ENCODE measurements around the gene SEMA3B.
"Not testable (repeated sequence)": the region's sequence is repeated elsewhere in the genome, so short reads cannot be mapped to it uniquely, and the experiment has no call there.

Gene SEMA3B

DNA sequence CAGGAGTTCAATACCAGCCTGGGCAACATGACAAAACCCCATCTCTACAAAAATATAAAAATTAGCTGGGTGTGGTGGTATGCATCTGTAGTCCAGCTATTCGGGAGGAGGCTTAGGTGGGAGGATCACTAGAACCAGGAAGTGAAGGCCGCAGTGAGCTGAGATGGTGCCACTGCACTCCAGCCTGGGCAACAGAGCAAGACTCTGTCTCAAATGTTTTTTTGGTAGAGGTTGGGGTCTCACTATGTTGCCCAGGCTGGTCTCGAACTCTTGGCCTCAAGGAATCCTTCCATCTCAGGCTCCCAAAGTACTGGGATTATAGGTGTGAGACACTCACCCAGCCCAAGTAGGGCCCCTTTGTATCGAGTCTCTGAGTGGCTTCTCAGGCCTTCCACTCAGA lies 25.1 kb downstream of the SEMA3B start:
- DNase-seq (ENCODE audit: low read depth): no peak

DNA sequence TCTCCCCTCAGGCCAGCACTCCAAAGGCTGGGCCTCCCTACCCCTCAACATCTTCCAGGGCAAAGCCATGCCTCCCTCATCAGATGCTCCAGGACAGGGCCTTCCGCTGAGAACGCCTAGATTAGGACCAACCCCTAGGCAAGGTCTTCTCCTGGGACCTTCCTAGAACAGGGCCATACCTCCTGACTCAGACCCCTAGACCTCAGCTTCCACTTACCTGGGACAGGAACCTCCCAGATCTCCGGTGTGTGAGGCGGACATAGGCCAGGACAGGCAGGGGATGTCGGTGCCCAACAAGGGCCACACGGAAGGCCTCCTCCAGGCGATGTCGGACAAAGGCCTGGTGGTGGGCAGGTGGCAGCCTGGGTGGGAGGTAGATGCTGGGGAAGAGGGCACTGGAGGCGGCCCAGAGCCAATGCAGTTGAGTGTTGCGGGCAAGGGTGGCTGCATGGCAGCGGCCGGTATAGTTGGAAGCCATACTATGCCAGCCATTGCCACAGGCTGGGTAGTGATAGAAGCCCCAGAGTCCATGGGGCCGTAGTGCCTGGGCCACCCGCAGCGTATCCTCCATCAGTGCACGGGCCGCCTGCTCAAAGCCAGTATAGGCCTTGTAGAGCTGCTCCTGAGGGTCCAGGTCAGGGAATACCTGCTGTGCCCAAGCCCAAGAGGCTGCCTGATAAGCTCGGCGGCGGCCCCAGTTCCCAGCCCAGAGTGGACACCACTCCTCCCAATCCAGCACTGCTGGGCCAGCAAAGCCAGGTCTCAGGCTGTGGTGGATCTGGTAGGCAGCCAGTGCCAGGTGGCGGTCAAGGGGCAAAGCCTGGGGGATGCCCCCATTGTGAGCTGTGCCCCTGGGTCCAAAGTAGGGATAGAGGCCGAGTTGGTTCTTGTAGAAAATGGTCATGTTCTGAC lies 25.8 kb downstream of the SEMA3B start:
- DNase-seq (ENCODE audit: low read depth): no peak

DNA sequence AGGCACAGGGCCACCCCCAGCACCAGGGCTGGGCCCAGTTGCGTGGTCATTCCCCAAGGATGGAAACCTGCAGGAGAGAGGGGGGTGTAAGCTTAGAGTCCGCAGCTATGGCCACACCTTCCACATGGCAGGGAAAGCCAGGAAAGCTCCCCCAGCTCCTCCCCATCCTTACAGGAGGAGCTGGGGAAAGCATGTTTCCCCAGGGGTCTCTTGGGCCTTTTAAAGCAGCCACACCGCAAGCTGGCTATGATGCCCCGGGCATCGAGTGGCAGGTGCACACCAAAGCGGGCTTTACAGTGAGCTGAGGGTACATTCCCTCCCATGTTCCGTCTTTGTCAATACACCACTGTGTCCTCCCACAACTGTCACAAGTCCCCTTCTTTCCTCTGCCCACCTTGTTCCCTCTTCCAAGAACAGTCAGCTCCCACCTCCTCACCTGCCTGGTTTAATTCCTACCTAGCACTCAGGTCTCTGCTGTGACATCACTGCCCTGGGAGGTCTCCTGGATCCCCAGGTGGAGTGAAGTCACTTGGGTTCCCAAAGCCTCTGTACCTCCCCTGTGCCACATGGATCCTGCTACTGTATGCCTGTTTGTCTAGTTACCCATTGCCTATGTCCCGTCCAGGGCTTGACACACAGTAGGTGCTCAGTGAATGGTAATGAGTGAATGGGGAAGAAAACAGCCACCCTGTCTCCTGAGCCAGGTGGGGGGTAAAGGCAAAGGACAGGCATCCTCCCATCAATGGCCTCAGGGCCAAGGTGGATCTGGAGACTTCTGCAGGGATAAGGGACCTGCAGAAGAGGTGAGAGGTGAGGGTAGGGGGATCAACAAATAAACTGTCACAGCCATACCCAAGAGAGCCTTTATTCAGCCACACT lies 26.8 kb downstream of the SEMA3B start:
- no peak for DNase-seq (ENCODE audit: low read depth)

DNA sequence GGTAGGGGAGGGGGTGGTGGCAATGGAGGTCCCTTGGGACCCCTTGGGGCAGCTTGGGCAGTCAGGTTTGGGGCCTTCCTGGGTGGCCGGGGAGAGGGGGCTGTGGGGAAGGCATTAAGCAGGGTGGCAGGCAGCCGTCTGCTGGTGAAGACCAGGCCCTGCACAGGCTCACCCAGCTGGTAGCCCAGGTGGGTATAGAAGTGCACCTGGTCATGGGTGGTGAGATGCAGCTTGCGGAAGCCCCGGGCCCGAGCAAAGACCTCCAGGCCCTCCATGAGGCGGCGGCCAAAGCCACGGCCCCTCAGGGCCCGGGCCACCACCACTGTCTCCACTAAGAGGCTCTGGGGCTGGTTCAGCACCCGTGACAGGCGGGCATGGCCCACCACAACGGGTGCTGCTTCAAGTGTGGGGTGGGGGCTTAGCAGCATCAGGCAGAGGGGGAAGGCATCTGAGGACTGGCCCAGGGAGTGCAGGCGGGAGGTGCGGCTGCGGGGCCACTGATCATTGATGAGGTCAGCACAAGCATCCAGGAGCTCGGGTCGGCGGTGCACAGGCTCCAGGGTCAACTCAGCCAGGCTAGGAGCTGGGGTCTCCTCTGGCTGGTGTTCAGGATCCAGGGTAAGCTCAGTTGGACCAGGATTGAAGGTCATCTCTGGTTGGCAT lies 27.9 kb downstream of the SEMA3B start:
- no peak for DNase-seq (ENCODE audit: low read depth)

DNA sequence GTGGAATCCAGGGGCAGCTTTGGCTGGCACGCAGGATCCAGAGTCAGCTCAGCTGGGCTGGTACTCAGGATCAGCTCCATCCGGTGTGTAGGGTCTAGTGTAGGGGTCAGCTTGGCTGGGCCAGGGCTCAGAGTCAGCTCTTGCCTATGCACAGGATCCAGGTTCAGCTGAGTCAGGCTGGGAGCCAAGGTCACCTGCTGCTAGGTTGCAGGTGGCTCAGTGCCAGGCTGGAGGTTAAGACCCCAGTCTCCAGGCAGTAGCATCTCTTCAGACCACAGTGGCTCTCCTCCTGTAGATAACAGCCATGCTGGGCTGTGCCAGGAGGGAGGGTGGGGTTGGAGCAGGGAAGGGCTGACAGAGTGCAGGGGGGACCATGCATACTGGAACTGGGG lies 28.4 kb downstream of the SEMA3B start:
- DNase-seq (ENCODE audit: low read depth): no peak

DNA sequence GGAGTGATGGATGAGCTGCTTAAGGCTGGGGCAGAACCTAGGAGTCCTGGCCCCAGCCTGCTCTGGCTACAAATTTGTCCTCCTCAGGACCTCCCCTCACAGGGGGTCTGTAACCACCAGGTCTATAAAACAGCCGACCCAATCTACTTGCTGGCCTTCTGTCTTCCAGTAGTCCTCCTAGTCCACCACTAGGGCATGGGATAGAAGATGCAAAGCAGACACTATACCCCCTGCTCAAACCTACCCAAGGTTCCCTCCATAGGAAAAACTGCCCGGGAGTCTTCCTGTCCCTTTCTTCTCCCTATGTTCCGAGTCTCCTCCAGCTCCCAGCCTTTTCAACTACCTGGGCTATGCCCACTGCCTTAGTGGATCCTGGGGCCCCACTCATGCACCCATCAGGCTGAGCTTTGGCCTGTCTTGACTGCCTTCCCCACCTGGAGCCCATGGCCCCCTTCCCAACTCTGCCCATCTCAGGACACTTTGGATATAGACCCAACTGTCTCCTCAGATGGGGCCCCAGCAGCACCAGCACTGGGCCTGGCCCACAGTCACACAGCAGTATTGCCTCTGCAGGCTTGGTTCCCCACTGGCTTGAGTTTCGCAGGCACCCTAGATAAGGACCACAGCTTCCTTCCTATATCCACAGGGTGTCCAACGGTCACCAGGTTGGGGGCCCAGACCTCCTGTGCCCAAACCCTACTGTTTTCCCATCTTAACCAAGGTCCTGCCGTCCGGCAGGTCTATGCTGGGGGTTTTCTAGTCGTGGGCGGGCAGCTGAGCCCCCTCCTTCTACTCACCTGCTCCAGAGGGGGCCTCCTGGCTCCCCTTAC lies 29.2 kb downstream of the SEMA3B start:
- DNase-seq (ENCODE audit: low read depth): no peak

DNA sequence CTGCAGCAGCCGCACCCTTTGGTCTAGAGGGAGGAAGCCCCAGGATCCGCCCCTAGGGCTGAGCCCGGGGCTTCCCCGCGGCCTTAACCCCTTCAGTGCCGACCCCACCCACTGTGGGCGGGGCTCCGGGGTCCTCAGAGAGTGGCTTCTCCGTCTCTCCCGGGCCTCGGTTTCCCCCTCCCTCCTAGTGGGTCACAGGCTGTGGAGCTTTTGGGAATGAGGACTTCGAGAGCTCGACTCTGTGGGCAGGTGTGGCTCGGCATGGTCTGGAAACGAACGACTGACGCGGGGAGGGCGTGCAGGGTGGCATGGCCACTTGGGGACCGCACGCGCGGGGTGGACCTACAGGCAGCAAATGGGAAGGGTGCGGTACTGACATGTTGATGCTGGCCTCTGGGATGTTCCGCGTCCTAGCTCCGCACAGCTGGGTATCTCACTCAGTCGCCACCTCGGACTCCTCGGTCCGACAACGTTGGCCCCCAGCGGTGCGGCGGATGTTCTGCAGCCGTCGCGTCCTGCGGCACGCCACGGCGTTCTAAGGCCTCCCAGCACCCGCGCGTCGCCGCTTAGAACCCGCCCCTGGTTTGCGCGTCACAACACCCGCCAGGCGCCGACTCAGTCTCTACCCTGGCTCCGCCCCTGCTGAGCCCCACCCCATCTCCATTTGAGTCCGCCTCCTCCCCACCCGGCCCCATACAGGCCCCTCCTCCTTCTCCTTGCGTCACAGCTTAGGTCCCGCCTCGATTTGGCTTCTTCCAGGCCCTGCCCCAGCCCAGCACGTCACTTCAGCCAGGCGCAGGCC lies 30.1 kb downstream of the SEMA3B start, which contains the start of the genes HYAL3 and NAA80:
HYAL3 (minus strand) TSS at position 570 of the 802 bp plus-strand sequence. CDS start 3,803 bp downstream, outside the sequence.
NAA80 (minus strand) TSS at position 570 of the 802 bp plus-strand sequence. CDS start 1,942 bp downstream, outside the sequence.
- peak; percentile 99 for DNase-seq (ENCODE audit: low read depth)

DNA sequence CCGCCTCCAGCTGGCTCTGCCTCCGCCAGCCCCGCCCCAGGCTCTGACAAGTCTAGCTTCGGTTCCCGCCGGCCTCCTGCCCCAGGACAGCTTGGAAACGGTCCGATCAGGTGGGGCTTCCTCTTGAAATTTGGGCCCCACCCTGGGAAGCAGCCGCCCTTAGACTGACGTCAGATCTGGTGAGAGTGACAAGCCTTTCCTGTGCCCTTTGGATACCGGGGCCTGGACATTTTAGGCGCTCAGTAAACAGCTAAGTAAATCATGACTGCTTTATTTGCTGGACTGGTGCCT lies 30.6 kb downstream of the SEMA3B start:
- DNase-seq (ENCODE audit: low read depth): no peak

DNA sequence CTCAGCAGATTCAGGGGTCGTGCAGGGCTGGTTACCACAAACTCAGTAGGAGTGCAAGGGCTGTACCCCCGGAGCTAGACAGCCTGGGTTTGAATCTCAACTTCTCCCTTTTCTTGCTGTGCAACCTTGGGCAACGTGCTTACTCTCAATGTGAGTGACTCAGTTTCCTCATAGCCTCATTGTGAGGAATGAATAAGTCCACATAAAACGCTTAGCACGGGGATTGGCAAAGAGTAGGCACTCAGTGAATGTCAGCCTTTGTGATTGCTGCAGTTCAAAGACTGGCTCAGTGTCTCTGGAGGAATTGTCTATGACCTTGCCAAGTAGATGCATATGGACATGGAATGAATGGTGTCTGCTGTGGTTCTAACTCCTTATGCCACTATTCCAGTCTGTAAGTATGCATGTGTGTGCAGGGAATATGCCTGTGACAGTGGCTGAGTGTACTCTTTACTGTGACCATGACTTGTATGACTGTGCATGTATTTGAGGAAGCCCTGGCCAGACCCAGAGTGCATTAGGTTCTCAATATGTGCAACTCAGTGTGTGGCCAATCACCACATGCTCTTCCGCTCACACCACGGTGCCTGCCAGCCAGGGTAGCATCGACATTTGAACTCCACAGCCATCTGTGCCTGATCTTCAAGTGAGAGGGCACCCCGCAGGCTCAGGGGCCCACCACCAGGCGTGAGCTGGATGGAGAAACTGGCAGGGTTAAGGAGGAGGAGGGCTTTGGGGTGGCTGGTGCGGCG lies 31.2 kb downstream of the SEMA3B start:
- DNase-seq (ENCODE audit: low read depth): no peak

DNA sequence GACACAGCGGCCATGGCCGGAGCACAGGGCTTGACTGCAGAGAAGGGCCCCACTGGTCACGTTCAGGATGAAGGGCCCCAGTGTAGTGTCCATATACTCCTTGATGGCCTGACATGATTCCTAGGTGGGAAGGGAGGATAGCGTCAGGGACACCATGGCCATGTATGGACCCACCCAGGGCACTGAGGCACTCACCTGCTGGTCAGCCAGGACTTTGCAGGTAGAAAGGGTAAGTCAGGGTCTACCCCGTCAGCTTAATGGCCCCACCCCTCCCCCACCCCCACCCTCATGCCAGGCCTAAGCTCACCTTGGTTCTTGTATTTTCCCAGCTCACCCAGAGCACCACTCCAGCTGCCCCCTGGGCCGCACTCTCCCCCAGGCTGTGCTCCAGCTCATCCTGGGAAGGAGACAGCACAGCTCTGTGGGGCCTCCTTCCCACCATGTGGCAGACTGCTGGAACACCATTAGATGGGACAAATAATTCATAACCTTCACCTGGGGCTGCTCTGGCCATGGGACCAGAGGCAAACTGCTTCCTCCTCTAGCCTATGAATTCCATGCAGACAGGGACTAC lies 31.8 kb downstream of the SEMA3B start:
- DNase-seq (ENCODE audit: low read depth): no peak

DNA sequence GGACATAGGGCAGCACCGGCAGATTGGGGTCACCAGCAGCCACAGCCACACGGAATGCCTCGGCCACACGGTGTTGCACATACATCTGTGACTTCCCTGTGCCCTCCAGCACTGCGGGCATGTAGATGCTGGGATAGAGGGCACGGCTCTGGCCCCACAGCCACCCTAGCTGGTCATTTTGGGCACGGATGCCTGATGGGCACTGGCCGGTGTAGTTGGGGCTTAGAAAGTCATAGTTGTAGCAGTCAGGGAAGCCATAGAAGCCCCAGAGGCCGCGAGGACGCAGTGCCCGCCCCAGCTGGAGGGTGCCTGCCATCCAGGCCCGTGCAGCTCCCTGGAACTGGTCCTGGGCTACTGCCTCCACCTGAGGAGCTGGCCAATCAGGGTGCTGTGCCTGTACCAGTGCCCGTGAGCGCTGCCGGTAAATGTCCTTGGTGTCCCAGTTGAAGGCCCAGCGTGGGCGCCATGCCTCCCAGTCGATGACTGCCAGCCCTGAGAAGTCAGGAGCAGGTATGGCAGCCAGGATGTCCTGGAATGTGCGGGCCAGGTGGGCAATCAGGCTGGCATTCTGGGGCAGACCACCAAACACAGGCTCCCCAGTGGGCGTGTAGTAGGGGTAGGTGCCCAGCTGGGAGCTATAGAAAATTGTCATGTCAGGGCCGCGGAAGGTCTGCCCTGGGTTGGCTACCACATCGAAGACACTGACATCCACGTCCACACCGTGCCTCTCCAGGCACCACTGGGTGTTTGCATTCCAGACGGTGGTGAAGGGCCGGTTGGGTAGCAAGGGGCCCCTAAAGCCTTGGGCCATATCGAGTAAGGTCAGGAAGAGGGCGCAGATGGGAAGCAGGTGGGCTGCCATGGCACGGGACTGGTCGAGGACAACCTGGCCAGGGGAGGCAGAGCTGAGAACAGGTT lies 33.4 kb downstream of the SEMA3B start:
- DNase-seq (ENCODE audit: low read depth): no peak

DNA sequence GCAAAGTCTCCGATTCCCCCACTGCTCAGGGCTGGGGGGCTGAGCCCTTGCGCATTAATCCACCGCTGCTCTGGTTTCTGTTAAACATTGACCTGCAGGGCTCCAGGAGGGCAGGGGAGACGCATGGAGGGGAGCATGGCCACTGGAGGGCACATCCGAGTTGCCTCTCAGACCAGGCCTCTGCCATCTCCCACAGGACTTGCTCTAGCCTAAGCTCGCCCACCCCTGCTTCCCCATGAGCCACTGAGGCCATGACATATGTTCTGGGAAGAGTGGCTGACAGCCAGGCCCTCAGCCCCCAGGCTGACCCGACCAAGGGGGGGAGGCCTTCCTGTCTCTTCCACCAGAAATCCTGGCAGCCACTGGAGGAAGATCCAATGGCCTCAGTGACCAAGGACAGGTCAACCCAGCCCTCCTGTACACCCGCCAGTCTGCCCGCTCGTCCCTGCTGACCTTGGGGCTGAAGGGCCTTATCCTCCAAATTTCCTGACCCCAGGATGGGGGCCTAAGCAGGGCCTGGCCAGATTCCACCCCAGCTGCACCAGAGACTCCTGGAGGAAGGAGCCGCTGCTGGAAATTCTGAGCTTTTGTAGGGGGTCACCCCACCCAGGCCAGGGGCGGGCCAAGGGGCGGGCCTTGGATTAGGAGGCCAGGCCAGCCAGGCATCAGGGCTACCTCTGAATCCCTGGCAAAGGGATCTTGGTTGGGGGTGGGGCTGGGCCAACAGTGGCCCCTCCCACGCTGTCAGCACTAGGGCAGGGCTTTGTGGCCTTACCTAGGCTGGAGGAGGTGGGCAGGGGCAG lies 34.3 kb downstream of the SEMA3B start, which contains the start of gene HYAL1:
HYAL1 (minus strand) TSS at position 562 of the 803 bp plus-strand sequence. CDS start 618 bp downstream, outside the sequence.
- DNase-seq (ENCODE audit: low read depth): no peak

DNA sequence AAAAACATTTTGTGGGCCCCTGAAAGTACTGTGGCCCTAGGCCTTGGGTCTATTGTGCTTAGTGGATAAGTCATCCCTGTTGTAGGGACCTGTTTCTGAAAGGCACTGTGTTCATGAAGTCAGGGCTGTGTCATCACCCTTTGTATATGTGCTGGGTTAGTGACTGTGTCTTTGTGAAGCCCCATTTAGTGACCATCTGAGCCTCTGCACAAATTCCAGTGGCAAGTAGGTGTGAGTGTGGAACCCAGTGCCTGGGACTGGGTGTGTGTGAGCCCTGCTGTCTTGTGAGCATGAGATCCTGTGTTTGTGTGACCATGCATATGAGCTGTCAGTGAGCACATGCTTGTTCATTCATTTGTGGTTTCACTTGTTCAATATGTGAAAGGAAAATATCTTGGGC lies 35.7 kb downstream of the SEMA3B start:
- no peak for DNase-seq (ENCODE audit: low read depth)

DNA sequence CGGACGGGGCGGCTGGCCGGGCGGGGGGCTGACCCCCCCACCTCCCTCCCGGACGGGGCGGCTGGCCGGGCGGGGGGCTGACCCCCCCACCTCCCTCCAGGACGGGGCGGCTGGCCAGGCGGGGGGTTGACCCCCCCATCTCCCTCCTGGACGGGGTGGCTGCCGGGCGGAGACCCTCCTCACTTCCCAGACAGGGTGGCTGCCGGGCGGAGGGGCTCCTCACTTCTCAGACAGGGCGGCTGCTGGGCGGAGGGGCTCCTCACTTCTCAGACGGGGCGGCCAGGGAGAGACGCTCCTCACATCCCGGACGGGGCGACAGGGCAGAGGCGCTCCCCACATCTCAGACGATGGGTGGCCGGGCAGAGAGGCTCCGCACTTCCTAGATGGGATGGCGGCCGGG lies 43.1 kb downstream of the SEMA3B start:
- DNase-seq (ENCODE audit: low read depth): not testable (repeated sequence)

DNA sequence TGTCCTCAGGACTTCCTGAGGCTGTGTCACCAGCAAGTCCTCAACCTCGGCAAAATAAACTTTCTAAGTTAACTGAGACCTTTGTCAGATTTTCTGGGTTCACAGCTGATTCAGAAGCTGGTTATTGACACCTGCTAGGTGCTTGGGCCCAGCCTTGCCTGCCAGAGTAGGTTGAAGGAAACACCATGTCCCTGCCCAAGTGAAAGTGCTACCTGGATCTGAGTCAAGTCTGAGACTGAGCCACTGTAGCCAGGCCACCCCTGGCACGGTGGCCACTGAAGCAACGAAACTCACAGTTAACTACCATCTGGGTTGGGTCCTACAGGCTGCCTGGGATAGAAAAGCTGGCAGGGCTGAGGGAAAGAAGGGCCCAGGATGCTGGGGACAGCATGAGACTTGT lies 45.4 kb downstream of the SEMA3B start:
- no peak for DNase-seq (ENCODE audit: low read depth)

DNA sequence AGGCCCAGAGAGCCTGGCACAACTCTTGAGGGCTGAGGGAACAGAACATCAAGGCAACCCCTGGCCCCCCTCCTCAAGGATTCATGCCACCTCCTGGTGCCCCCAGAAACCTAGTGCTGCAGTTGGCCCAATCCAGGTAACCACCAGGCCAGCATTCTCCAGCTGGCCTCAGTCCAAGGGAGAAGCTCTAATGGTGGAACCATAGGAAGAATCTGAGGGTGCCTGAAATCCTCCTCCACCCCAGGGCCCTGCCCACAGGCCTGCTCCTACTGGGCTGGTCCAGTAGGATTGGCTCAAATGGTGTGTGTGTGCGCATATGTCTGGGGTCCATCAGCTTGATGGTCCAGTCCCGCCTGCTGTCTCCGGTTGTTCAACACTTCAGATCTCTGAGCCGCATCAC lies 45.9 kb downstream of the SEMA3B start:
- no peak for DNase-seq (ENCODE audit: low read depth)

DNA sequence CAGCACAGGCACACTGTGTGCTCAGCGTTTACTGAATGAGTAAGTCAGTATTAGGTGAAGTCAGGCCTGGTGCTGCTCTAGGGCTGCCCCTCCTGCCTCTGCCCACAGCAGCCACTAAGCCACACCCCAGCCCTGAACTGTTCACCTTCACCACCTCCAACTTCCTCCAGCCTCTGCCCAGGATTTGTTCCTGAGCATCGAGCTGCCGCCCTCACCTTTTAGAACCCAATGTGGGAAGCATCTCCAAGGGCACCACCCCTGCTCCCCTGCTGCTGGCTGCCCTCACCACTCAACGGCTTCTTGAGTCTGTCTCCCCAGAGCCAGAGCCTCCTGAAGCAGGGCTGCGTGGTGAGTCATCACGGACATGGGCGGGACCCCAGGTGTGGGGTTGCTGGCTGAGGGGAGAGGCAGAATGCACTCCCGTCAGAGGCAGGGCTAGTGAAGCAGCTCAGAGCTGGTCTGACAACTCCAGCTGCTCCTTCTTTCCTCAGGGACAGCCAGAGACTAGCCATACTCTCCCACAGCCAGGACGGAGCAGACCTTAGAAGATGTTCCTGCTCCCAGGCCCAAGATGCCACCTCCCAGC lies 47.8 kb downstream of the SEMA3B start:
- DNase-seq (ENCODE audit: low read depth): peak; percentile 49

All from stimulated activated CD4-positive, alpha-beta T cell treated with anti-CD3 and anti-CD28 coated beads, Interleukin-2, amount 100 ng/mL, for 4 hours (primary cell).